Endothelial cell of umbilical vein (primary cell): ENCODE data around the gene CXXC5.

Source experiments
- CTCF ChIP-seq, 2 donors: IDR thresholded peaks; 1 replicate in 1 of 2; 2 replicates in 1 of 2; pipeline ENCODE4 v1.5.1; 2011; ENCODE audit warnings: low read length in 2 of 2, mild to moderate bottlenecking in 2 of 2, moderate library complexity in 2 of 2, control low read depth in 1 of 2, inconsistent platforms in 1 of 2, low read depth in 1 of 2; ENCODE audit not compliant: insufficient read depth in 1 of 2; ENCODE audit errors: extremely low read depth in 1 of 2
- EZH2 ChIP-seq: IDR thresholded peaks from 2 replicates; pipeline ENCODE4 v1.6.1; 2012; ENCODE audit warnings: borderline replicate concordance, low read depth, mild to moderate bottlenecking, moderate library complexity, low read length, inconsistent platforms; ENCODE audit not compliant: severe bottlenecking
- JUN ChIP-seq: IDR thresholded peaks from 2 replicates; pipeline ENCODE4 v1.6.1; 2011; ENCODE audit warnings: borderline replicate concordance, low read depth; ENCODE audit not compliant: insufficient read length, insufficient read depth
- MAX ChIP-seq: IDR thresholded peaks from 2 replicates; pipeline ENCODE4 v1.6.1; 2011; ENCODE audit not compliant: insufficient read depth, insufficient read length
- POLR2A ChIP-seq: IDR thresholded peaks from 2 replicates; pipeline ENCODE4 v1.6.1; 2012; ENCODE audit warnings: low read depth, mild to moderate bottlenecking, control low read depth, low read length
- POLR2AphosphoS5 ChIP-seq: IDR thresholded peaks from 2 replicates; pipeline ENCODE4 v1.6.1; 2012; ENCODE audit warnings: low read depth, mild to moderate bottlenecking, control low read depth, low read length, moderate library complexity; ENCODE audit not compliant: insufficient read depth

GRCh38 chr5:139695178-139695573 lies 47.0 kb downstream of the CXXC5 start:
- TF ChIP-seq POLR2A (no peak), POLR2AphosphoS5 (no peak), CTCF (IDR thresholded peaks at IDR 0.05; ENCODE audit: extremely low read depth in 1 of 2, insufficient read depth in 1 of 2, low read depth in 1 of 2, low read length in 2 of 2) (no peak), EZH2 (no peak), MAX (no peak), JUN (no peak)
